Common myeloid progenitor, CD34-positive (primary cell): ENCODE data around the gene KHDRBS2.

ENCODE experiments used
- CTCF ChIA-PET: fragments of 350-600 bp; sonication (Branson Sonifier 250); formaldehyde crosslinking; loops from one replicate; lab custom pipeline; 2021; ENCODE audit warnings: antibody characterized with exemption; lab: Charles Lee
- POLR2A ChIA-PET: fragments of 350-600 bp; sonication (Branson Sonifier 250); formaldehyde crosslinking; loops from one replicate; lab custom pipeline; 2021; ENCODE audit warnings: antibody characterized with exemption; lab: Charles Lee
- DNase-seq, 3 donors: peaks; one replicate each; pipeline versions ENCODE4 v3.0.0 to v3.0.0-alpha.2; 2013
- H3K27ac ChIP-seq, 2 experiments: 1 replicate in 1 of 2; 2 replicates in 1 of 2; pipeline ENCODE4 v1.7.0; 2013; ENCODE audit warnings: inconsistent platforms in 2 of 2, low read length in 2 of 2, mild to moderate bottlenecking in 2 of 2, low read depth in 1 of 2, moderate library complexity in 1 of 2; ENCODE audit not compliant: severe bottlenecking in 2 of 2, insufficient read depth in 1 of 2, poor library complexity in 1 of 2
- H3K27me3 ChIP-seq, 5 experiments: replicated peaks in 2 of 5; 1 replicate in 3 of 5; 2 replicates in 2 of 5; pipeline versions ENCODE4 v1.6.1 to v1.7.0; 2013; ENCODE audit warnings: low read length in 4 of 5, mild to moderate bottlenecking in 2 of 5, moderate library complexity in 2 of 5, inconsistent platforms in 1 of 5; ENCODE audit not compliant: insufficient read depth in 5 of 5, control insufficient read depth in 4 of 5
- H3K36me3 ChIP-seq, 4 experiments: 1 replicate in 2 of 4; 2 replicates in 2 of 4; pipeline versions ENCODE4 v1.6.1 to v1.7.0; 2013; ENCODE audit warnings: low read length in 3 of 4, control low read depth in 1 of 4, mild to moderate bottlenecking in 1 of 4; ENCODE audit not compliant: control insufficient read depth in 4 of 4, insufficient read depth in 4 of 4
- H3K4me1 ChIP-seq, 4 experiments: 1 replicate in 3 of 4; 2 replicates in 1 of 4; pipeline versions ENCODE4 v1.6.1 to v1.7.1; 2013; ENCODE audit warnings: low read length in 3 of 4, mild to moderate bottlenecking in 3 of 4, control low read depth in 1 of 4, inconsistent platforms in 1 of 4, moderate library complexity in 1 of 4; ENCODE audit not compliant: control insufficient read depth in 4 of 4, insufficient read depth in 4 of 4; ENCODE audit errors: control extremely low read depth in 1 of 4
- H3K4me3 ChIP-seq, 7 experiments: 1 replicate in 4 of 7; 2 replicates in 3 of 7; pipeline versions ENCODE4 v1.5.1 to v1.7.0; 2013; ENCODE audit warnings: mild to moderate bottlenecking in 7 of 7, low read length in 6 of 7, moderate library complexity in 6 of 7, inconsistent platforms in 2 of 7, low read depth in 2 of 7, control low read depth in 1 of 7; ENCODE audit not compliant: insufficient read depth in 4 of 7, control insufficient read depth in 1 of 7; ENCODE audit errors: extremely low read depth in 1 of 7
- H3K9me3 ChIP-seq, 5 experiments: 1 replicate in 4 of 5; 2 replicates in 1 of 5; pipeline versions ENCODE4 v1.6.1 to v1.7.1; 2013; ENCODE audit warnings: low read length in 4 of 5, mild to moderate bottlenecking in 2 of 5, inconsistent platforms in 1 of 5, low read depth in 1 of 5, moderate library complexity in 1 of 5; ENCODE audit not compliant: control insufficient read depth in 4 of 5, insufficient read depth in 2 of 5; ENCODE audit errors: control extremely low read depth in 1 of 5
- WGBS: methylation state at CpG from one replicate; pipeline ENCODE4 v1.1.5; 2013; ENCODE audit not compliant: insufficient coverage; 5-methylcytosine and 5-hydroxymethylcytosine counted together

The KHDRBS2 gene

GRCh38 chr6:61989616-61990015 lies 296.4 kb downstream of the KHDRBS2 start:
- Histone ChIP-seq H3K27ac (no peak overlapping the region), H3K4me3 (no peak overlapping the region), H3K9me3 (no peaks in the 10 kb centered on the region), H3K4me1 (no peaks in the 10 kb centered on the region), H3K36me3 (no peaks in the 10 kb centered on the region), H3K27me3 (no peaks in the 10 kb centered on the region)
- POLR2A ChIA-PET: no interaction called here
- CTCF ChIA-PET: no interaction called here
- DNase-seq: no peak

- H3K9me3 ChIP-seq: no peaks in the 10 kb centered on the region
- ChIA-PET CTCF (no interaction called here), POLR2A (no interaction called here)
Observed at GRCh38 chr6:61980622-61981021, 305.4 kb downstream of the KHDRBS2 start.

GRCh38 chr6:61977947-61978346 lies 308.1 kb downstream of the KHDRBS2 start:
- no peak for DNase-seq
- peaks cover 0 to 3% (median 0%) of the 10 kb centered on the region in 4 experiments for H3K36me3 ChIP-seq
- H3K9me3 ChIP-seq: no peaks in the 10 kb centered on the region
- no peak overlapping the region for H3K4me3 ChIP-seq
- no peak overlapping the region for H3K27ac ChIP-seq
- WGBS: 100% methylated on average over 1 of the region's 1 CpG
- ChIA-PET CTCF (no interaction called here), POLR2A (no interaction called here)
- H3K4me1 ChIP-seq: peaks cover 0 to 3% (median 0%) of the 10 kb centered on the region in 4 experiments
- no peaks in the 10 kb centered on the region for H3K27me3 ChIP-seq

More at GRCh38 chr6:61980622-61981021, 305.4 kb downstream of the KHDRBS2 start:
- Histone ChIP-seq H3K36me3 (peaks cover 0 to 3% (median 0%) of the 10 kb centered on the region in 4 experiments), H3K4me3 (no peak overlapping the region), H3K27me3 (no peaks in the 10 kb centered on the region), H3K4me1 (peaks cover 0 to 3% (median 0%) of the 10 kb centered on the region in 4 experiments), H3K27ac (no peak overlapping the region)
- 80% methylated on average over 1 of the region's 1 CpG for WGBS
- DNase-seq: no peak

GRCh38 chr6:61977099-61977498 lies 308.9 kb downstream of the KHDRBS2 start:
- DNase-seq: no peak
- no peak overlapping the region for H3K4me3 ChIP-seq
- POLR2A ChIA-PET: no interaction called here
- peaks cover 0 to 3% (median 0%) of the 10 kb centered on the region in 4 experiments for H3K4me1 ChIP-seq
- no peaks in the 10 kb centered on the region for H3K27me3 ChIP-seq
- WGBS: 100% methylated on average over 1 of the region's 1 CpG
- CTCF ChIA-PET: interaction anchor here (1.0 kb wide), 1 partner anchor 704 kb away, joined by 3 read pairs; no protein-coding TSS in a partner anchor
- no peak overlapping the region for H3K27ac ChIP-seq
- no peaks in the 10 kb centered on the region for H3K9me3 ChIP-seq
- peaks cover 0 to 3% (median 0%) of the 10 kb centered on the region in 4 experiments for H3K36me3 ChIP-seq

GRCh38 chr6:61959196-61959595 lies 326.8 kb downstream of the KHDRBS2 start:
- Histone ChIP-seq H3K9me3 (peaks cover 0 to 18% (median 2%) of the 10 kb centered on the region in 5 experiments), H3K27me3 (no peaks in the 10 kb centered on the region), H3K36me3 (no peaks in the 10 kb centered on the region), H3K4me3 (no peak overlapping the region), H3K27ac (no peak overlapping the region), H3K4me1 (no peaks in the 10 kb centered on the region)
- ChIA-PET POLR2A (no interaction called here), CTCF (interaction anchor here (0.7 kb wide), 1 partner anchor 136 kb away, joined by 3 read pairs; no protein-coding TSS in a partner anchor)
- DNase-seq: no peak
- WGBS: no CpG with 5 or more reads among the region's 2 CpGs

- Histone ChIP-seq H3K9me3 (peaks cover 0 to 18% (median 2%) of the 10 kb centered on the region in 5 experiments), H3K4me1 (no peaks in the 10 kb centered on the region), H3K4me3 (no peak overlapping the region), H3K27ac (no peak overlapping the region), H3K36me3 (no peaks in the 10 kb centered on the region), H3K27me3 (no peaks in the 10 kb centered on the region)
- CTCF ChIA-PET: no interaction called here
- POLR2A ChIA-PET: no interaction called here
- DNase-seq: no peak
Observed at GRCh38 chr6:61953851-61954250, 332.2 kb downstream of the KHDRBS2 start.

GRCh38 chr6:61951586-61951985 lies 334.4 kb downstream of the KHDRBS2 start:
- ChIA-PET POLR2A (no interaction called here), CTCF (no interaction called here)
- 100% methylated on average over 1 of the region's 1 CpG for WGBS
- H3K36me3 ChIP-seq: no peaks in the 10 kb centered on the region
- no peaks in the 10 kb centered on the region for H3K4me1 ChIP-seq
- peaks cover 0 to 3% (median 0%) of the 10 kb centered on the region in 5 experiments for H3K9me3 ChIP-seq
- H3K4me3 ChIP-seq: no peak overlapping the region
- no peaks in the 10 kb centered on the region for H3K27me3 ChIP-seq
- DNase-seq: no peak
- no peak overlapping the region for H3K27ac ChIP-seq
